GM19467 (cell line): ENCODE results near the gene ADARB2.

Experiments
- ATAC-seq: cut with Tn5 transposase; IDR thresholded peaks from one replicate; pipeline ENCODE4 v1.9.1; 2021; ENCODE audit warnings: mild to moderate bottlenecking, moderate library complexity; ENCODE audit not compliant: unreplicated experiment

ADARB2 gene

DNA sequence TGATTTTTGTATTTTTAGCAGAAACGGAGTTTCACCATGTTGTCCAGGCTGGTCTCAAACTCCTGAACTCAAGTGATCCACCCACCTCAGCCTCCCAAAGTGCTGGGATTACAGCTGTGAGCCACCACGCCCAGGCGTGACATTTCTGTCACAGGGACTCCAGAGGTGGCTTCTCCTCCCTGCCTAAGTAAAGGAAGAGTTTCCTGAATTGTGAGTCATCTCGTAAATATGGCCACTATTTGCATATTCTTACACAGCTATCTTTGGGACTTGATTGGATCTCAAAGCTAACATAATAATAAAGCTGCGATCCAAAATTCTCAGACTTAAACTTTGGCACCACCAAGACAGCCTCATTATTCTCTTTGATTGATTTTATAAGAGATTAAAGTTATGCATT is 50.1 kb downstream of the ADARB2 start:
- ATAC-seq = no peak

DNA sequence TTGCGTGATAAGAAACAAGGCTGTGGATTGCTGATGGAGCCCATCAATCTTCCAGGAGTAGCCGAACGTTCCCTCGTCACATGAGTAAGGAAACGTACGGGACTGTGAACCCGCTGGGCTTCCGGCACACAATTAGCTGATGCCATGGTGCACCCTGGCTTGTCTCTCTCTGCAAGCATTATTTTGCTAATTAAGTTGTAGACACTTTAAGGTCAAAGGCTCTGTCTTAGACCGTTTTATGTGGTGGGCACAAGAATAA is 50.9 kb downstream of the ADARB2 start:
- ATAC-seq = no peak

DNA sequence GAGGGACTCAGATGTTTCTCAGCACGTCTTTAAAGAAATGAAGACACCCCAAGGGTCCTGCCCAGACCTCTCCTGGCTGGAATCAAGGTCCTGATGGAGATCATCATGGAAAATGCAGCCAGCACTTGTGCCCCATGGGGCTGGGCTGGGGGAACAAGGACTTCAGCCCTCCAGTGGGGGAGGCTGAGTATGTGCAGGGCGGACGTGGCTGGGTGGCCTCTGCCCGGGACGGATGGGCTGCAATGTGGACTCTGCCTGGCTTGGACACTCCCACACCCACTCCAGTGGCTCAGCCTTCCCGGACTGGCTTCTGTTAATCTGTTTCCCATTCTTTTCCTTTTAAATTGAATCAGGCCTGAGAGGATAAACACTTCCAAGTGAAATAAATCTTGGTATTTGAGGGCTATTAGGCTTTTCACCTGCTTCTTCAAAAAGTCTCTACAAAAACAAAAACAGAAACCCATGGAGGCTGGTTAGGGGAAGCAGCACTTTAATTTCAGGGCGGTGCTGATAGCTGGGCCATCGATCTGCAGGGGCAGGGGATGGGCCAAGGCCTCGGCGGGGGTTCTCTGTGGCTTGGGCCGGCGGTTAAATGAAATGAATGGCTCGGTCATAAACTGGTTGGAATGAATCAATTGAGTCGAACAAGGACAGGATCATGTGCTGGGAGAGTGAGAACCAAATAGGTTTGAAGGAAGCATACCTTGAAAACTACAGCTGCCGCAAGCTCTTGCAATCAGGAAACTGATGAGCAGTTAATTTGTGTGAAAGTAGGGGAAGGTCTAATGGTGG is 51.4 kb downstream of the ADARB2 start:
- no peak for ATAC-seq

DNA sequence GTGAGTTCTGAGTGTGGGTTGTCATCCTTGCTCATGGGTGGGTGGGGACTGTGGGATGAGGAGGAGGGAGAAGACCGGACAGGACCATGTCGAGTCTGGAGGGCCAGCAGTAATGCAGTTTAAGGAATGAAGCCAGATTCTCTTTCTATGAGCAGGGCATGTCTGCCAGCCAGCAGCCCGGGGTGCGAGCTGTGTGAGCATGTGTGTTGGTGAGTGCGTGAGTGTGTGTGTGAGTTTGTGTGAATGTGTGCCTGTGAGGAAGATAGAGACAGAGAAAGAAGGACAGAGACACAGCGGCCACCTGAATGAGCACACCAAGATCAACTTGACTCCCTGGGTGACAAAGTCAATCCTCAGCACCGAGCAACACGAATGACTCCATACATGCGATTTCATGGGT is 52.3 kb downstream of the ADARB2 start:
- no peak for ATAC-seq

DNA sequence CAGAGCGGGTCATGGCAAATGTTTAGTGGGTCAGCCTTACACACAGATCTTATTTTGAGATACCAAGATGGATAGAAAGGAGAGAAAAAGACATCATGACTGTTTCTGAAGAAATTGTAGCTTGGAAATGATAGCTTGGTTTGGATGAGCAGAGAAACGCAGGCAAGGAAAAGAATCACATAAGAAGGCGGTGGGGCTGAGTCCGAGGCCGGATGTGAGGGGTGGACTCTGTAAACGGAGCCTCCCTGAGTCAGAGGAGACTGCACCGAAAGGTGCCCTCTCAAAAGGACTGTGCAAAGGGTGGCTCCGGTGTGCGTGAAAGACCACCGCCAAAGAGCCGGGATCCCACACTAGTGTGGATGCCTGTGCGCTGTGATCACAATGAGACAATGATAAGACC is 53.7 kb downstream of the ADARB2 start:
- ATAC-seq = no peak

DNA sequence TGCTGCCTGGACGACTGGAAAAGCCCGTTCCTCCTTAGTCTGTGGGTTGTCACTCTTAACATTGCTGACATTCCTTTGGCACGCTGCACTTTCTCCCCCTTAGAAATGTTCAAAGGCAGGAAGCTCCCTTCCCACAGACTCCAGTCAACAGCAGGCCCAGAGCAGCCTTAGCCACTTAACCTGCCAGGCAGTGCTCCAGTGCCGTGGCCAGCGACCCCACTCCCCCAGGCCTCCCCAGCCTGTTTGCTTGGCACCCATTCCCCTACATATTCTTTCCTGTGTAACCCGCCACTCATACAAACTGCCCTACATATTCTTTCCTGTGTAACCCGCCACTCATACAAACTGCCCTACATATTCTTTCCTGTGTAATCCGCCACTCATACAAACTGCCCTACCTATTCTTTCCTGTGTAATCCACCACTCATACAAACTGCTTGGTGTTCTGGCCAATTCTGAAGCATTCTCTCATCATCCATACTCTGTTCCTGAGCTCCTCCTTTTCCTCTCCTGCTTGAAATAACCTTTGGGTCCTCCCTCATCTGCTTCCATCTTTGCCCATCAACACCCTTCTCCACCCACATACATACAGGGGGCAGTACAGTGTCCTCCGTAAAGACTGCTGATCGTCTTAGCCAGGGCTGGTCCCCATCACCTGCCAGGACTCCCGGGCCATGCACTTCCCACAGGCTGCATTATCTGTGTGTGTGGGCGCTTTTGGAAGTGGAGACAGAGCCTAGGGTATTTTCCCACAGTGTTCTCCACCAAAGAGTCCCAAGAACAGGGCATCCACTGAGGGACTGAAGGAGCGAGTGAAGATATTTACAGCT is 57.3 kb downstream of the ADARB2 start:
- no peak for ATAC-seq

DNA sequence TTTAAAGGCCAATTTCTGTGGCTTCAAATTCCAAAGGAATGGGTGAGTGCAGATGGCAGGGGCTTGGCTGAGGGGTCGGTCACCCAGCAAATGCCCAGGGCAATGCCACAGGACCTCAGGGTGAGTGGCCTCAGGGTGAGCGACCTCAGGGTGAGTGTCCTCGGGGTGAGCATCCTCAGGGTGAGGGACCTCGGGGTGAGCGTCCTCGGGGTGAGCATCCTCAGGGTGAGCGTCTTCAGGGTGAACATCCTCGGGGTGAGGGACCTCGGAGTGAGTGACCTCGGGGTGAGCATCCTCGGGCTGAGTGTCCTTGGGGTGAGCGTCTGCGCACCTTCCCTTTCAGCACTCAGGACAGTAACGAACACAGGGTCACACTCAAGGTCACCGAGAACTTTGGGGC is 59.2 kb downstream of the ADARB2 start:
- no peak for ATAC-seq

DNA sequence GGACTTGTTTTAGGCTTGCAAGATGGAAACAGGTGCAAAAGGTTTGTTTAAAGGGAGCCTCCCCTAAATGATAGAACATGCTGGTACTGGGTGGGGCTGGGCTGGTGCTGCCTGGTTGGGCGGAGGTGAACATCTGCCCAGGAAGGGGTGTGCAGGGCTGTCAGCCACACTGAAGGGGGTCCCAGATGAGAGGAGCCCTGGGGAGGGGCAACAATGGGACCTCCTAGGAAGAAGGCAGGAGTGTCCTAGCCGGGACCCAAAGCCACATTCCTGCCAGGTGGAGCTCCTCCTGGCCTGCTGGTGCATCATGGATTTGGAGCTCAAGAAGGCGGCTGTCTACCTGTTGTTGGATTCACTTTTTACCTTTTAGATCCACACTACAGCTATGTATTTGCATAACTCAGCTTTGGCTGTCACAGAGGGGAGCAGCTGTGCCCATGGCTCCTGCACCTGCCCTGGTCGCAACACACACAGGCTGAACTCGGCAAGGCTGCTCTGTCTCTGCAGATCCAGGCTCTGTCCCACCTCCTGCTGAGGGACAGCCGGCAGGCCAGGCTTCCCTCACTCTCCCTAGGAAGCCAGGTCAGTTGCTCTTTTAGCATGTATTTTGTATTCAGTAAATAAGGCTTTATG is 59.9 kb downstream of the ADARB2 start:
- ATAC-seq = no peak

DNA sequence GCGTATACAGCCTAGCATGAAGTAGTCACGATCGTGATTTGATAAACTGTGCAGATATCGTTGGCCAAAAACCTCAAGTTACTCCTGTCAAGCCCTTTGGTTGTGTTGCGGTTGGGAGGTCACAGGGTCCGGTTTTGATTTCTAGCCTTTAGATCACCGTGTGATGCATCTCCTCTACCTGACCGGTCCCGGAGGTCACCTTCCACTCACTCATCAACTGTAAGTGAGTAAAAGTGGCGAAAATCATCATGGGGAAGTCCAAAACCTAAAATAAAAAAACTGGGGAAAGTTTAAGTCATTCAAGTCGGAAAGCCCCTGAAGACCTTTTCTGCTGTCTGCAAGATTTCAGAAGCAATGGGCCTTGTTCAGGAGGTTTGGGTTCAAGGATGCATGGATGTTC is 62.8 kb downstream of the ADARB2 start:
- ATAC-seq = peak; percentile 69

DNA sequence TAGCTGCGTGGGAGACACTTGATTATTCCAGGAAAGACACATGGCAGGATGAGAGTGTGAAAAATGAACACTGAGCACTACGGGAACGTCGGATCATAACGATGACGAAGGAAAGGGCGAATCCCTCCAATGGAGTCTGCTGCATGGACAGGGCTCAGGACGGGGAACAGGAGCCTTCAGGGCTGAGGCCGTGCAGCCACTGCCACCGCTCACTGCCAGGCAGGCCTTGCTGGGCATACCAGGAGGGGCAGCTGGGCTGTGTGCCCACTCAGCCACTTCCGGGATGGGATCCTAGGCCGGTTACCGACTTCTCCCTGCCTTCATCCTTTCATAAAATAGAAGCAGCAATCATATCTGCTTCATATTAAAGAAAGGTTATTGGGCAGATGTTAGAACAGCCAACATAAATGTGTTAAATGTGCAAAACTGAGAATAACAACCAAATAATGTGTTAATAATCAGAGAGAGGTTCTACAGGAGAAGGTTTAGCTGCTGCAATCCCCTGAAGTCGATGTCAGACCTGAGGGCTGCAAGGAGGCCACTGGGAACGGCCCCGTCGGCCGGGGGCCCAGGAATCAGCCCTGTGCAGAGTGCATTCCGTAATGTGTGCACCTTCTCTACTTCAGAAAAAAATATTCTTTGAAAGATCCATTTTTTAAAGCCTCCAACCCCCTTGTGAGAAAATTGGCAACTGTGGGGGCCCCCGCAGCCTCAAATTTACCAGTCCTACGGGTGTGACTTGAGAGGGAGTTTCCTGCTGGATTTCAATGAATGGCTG is 63.6 kb downstream of the ADARB2 start:
- no peak for ATAC-seq

DNA sequence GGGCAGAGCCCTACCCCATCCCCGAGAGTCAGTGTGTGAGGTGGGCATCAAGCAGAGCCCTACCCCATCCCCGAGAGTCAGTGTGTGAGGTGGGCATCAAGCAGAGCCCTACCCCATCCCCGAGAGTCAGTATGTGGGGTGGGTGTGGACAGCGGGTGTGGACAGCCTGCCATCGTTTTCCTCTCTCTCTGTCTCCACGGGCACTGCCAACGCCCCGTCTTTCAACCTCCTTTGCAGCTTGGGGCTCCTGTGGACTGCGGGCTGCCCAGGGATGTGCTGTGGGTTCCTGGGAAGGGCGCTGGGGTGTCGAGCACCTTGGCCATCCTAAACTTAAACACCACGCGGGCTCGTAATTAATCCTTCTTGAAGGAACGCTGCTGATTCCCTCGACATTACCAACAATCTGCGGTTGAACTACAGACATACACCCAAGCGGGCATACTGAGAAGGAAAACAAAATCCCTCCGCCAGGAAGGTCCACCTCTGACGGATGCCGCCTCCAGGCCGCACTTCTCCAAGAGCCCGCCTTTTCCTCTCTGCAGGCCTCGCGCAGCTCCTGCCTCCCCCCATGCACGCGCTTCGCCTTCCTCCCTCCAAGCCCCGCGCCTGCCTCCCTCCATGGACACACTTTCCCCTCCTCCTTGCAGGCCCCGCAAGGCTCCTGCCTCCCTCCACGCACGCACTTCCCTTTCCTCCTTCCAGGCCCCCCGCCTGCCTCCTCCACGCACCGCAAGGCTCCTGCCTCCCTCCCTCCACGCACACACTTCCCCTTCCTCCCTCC is 65.1 kb downstream of the ADARB2 start:
- no peak for ATAC-seq

DNA sequence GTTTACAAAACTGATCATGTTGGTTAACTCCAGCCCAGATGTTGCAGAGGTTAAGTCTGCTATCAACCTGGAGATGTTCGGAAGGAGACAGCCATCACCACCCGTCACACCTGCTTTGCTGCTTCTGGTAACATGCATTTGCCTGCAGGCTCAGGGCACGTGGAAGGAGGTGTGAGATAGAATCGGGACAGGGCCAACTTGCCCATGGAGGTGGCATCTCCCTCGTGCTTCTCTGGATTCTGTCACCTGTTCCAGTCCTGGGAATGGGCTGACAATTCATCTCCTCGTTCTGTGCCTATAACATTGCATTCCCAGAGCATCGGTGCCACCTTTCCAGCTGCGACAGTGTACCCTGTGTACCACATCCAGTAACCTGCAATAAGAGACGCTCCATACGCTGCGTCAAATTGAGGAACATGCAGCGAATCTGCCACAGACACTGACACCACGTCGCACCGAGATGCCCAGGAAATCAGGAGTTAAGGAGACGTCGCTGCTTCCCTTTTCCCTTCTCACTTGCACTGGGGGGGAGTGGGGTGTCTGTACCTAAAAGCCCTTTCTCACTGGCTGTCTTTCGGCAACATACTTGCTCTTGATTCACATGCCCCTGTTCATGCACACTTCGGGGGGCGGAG is 65.8 kb downstream of the ADARB2 start:
- no peak for ATAC-seq

DNA sequence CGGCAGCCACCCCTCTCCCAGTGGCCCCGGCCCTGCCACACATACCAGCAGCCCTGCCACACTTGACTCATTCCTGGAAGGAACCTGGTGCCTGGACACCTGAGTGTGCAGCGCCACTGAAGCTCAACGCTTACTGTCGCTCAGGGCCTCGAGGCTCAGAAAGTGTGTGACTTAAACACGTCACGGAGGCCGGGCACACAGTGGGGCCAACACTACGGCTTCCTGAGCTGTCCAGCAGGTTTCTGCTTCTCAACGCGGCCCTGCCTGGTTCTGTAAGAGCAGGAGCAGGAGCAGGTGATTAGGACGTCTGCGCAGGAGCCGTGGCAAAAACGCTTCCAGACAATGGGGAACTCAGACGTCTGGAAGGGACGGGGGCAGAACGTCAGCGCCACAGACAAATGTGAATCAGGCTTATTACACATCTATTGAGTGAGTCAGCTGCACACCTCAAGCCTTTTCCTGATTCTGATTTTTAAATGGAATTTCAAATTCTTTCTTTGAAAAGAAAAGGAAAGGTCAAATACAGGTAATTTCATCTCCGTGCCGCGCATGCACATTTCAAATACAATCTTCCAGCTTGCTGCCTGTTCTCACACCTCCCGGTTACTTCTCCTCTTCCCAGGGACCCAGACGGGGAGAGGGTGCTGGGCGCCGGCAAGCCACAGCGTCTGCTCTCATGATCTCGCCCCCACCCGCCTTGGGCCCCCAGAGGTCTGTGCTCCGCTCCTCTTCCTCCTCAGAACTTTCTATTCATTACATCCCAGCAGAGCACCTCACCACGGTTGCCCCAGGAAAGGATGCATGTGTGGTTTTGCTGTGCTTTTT is 66.6 kb downstream of the ADARB2 start:
- ATAC-seq = no peak

DNA sequence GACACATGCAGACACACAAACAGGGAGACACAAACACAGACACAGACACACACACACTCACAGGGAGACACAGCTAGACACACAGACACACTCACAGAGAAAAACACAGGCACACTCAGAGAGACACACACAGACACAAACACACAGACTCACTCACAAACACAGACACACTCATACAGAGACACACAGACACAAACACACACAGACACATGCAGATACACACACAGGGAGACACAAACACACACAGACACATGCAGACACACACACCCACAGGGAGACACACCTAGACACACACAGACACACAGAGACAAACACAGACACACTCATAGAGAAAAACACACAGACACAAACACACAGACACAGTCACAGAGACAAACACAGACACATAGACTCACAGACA is 67.9 kb downstream of the ADARB2 start:
- ATAC-seq = no peak

DNA sequence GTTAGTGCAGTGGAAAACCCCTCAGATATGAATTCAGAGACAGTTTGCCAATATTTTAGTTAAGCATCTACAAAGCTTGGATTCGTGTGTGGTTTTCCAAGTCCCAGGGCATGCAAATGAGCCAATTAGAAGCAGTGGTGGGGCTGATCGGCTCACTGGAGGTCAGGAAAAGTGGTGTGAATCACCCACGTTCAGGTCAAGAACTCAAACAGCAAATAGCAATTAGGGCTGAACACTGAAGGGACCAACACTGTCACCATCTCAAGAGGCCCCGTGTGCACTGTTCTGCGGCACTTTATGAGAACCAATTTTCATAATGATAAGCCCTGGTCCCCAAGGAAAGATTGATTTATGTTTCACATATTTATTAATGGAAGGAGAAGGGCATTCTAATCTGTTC is 68.9 kb downstream of the ADARB2 start:
- no peak for ATAC-seq

DNA sequence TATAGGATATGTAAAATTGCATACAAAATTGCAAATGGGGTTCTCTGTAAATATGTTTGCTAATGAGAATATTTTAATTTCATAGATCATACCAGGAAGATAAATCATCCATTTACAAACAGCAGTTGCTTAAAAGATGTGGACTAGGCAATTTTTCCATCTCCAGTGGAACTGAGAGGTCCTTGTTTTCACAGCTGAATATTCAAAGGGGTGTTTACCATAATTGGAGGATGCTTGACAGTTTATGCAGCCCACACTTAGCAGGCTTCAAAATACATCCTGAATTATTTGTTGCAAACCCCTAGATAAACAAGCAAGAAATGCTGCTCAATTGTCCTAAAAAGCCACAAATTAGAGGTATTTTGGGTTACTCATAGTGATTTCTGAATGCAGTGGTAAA is 69.9 kb downstream of the ADARB2 start:
- ATAC-seq = no peak

DNA sequence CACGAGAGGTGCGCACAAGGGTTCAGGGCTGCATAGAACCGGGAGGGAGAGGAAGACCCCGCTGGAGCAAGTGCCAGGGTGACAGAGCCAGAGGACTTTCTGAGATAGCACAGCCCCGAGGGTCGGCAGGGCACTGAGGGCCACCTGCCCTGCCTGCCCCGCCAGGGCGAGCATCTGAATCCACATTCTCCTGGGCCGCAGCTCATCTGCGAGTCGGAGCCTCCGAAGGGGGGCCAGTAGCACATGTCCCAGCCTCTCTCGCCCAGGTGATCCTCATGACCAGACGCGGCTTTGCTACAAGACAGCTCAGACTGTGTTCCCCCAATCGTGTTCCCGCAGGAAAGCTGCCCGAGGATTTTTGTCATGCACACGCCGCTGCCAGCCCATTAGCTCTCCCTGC is 71.2 kb downstream of the ADARB2 start:
- no peak for ATAC-seq

DNA sequence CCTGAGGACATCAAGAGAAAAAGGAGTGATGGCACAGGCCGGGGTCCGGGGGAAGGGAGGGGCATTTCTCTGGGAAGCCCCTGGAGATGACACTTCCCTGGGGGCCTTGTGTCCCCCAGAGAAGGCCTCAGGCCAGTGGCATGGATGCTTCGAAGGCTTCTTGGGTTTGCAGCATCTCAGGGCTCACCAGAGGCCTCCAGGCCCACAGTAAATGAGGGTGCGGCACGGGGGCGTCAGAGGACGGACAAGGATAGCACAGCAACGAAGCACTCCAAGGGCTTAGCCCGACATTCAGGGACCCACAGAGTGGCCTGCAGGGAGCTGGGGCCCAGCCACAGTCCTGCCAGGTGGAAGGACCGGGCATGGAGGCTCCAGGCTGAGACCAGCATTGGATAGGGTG is 71.6 kb downstream of the ADARB2 start:
- no peak for ATAC-seq

DNA sequence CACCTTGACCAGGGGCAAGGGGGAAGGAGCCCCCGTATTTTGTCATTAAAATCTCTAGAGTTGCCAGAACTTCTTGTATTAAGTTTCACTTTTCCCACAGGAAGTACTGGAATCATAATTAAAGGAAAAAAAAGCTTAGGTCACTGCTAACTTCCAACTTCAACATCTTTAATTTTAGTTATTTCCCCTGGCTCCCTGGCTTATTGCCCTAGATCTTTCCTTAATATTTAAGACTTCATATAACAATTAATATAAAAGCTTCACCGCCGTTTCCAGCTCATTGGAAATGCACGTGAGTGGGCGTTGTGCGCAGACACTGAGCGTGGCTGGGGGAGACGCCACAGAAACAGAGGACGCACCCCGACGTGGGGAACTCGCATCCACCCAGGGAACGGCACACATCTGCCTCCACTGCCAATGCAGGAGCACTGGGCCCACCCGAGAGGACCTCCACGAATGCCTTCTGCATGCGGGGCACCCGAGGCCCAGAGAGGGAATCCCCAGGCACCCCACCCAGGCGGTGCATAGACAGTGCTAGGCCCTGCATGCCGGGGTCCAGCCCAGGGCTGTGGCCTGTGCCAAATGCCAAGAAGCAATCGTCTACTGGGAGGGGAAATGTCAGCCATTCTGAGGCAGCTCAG is 72.2 kb downstream of the ADARB2 start:
- ATAC-seq = no peak
